B cell (primary cell): ENCODE data around the gene PARVG.

Source experiments
- EZH2 ChIP-seq: IDR thresholded peaks from 2 replicates; pipeline ENCODE4 v1.6.1; 2012; ENCODE audit warnings: borderline replicate concordance, low read depth, mild to moderate bottlenecking, moderate library complexity, low read length; ENCODE audit not compliant: insufficient read depth, poor library complexity, severe bottlenecking
- TF ChIP-seq, protein P1 (sequence below): fragments of 200-600 bp; IDR thresholded peaks from one replicate; pipeline ENCODE4 v1.8.0; 2022; ENCODE audit warnings: antibody characterized with exemption, mild to moderate bottlenecking

DNA sequence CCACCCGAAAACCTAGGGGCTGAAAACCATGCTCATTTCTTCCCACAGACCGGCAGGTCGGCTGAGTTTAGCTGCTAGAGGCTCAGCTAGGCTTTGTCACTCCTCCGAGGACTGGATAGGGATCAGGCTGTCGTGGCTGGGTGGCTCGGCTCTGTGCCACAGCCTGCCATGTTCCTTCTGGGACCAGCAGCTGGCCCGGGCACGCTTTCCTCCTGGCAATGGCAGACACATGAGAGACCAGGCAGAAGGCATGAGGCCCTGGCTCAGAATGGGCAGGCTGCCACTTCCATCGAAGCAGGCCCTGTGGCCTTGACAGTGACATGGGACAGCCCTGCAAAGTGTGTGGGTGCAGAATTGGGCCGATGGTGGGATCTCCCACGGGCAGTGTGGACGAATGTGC lies 20.9 kb downstream of the PARVG start:
- TF ChIP-seq, protein P1, sequence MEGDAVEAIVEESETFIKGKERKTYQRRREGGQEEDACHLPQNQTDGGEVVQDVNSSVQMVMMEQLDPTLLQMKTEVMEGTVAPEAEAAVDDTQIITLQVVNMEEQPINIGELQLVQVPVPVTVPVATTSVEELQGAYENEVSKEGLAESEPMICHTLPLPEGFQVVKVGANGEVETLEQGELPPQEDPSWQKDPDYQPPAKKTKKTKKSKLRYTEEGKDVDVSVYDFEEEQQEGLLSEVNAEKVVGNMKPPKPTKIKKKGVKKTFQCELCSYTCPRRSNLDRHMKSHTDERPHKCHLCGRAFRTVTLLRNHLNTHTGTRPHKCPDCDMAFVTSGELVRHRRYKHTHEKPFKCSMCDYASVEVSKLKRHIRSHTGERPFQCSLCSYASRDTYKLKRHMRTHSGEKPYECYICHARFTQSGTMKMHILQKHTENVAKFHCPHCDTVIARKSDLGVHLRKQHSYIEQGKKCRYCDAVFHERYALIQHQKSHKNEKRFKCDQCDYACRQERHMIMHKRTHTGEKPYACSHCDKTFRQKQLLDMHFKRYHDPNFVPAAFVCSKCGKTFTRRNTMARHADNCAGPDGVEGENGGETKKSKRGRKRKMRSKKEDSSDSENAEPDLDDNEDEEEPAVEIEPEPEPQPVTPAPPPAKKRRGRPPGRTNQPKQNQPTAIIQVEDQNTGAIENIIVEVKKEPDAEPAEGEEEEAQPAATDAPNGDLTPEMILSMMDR = no peak
- no peak for TF ChIP-seq EZH2
